Calu3 (cell line): ENCODE data around the gene SNX20. TPM values are rescaled to one million over a fixed set of nuclear protein-coding genes. Genes with fewer than 3 reads are reported as not detected.

ENCODE experiments used
- BruUV-seq: library from RNA; stranded (reverse); fragments of 400-500 nt; replicated peaks from 2 replicates; lab custom pipeline; 2021; lab: Mats Ljungman, UMichigan
- CTCF ChIA-PET: fragments of 300-600 bp; sonication (Branson Sonifier 250); formaldehyde crosslinking; loops from one replicate; lab custom pipeline; 2022; ENCODE audit warnings: antibody characterized with exemption; lab: Charles Lee
- DNase-seq: peaks from one replicate; pipeline ENCODE4 v3.0.0; 2022
- H3K27ac Mint-ChIP-seq: one replicate; pipeline ENCODE4 v1.8.0; 2022; ENCODE audit warnings: mixed read lengths; ENCODE audit not compliant: unreplicated experiment
- H3K27me3 Mint-ChIP-seq: one replicate; pipeline ENCODE4 v1.8.0; 2022; ENCODE audit warnings: mixed read lengths; ENCODE audit not compliant: unreplicated experiment
- H3K36me3 Mint-ChIP-seq: one replicate; pipeline ENCODE4 v1.8.0; 2022; ENCODE audit warnings: mild to moderate bottlenecking, moderate library complexity, mixed read lengths; ENCODE audit not compliant: insufficient read depth, unreplicated experiment
- H3K4me1 Mint-ChIP-seq: one replicate; pipeline ENCODE4 v1.8.0; 2022; ENCODE audit warnings: mild to moderate bottlenecking, low read depth, mixed read lengths; ENCODE audit not compliant: unreplicated experiment
- H3K4me3 Mint-ChIP-seq: one replicate; pipeline ENCODE4 v1.8.0; 2022; ENCODE audit warnings: mild to moderate bottlenecking, low read depth, moderate library complexity, mixed read lengths; ENCODE audit not compliant: unreplicated experiment
- H3K9me3 Mint-ChIP-seq: one replicate; pipeline ENCODE4 v1.8.0; 2022; ENCODE audit warnings: low read depth, mixed read lengths; ENCODE audit not compliant: unreplicated experiment
- CTCF ChIP-seq: fragments of 200-600 bp; IDR thresholded peaks from one replicate; pipeline ENCODE4 v1.8.0; 2022; ENCODE audit warnings: antibody characterized with exemption; ENCODE audit not compliant: unreplicated experiment
- intact Hi-C: fragments of 100-400 bp; cut with micrococcal nuclease; formaldehyde crosslinking; loops from one replicate; pipeline ENCODE4 v1.10.0; 2022; ENCODE audit not compliant: unreplicated experiment
- total RNA-seq: library from RNA; stranded (reverse); gene quantifications from 2 replicates; pipeline ENCODE4 v1.2.3, GENCODE V29; 2022

Gene SNX20
- total RNA-seq, 1 experiment from 2014 or later, result not detected

- BruUV-seq, result no TSS peak
- no peak for DNase-seq
- intact Hi-C loops, result no loop called here
- Mint-ChIP-seq H3K36me3 (no peaks in the 10 kb centered on the region), H3K9me3 (no peaks in the 10 kb centered on the region), H3K27me3 (peaks cover 42% of the 10 kb centered on the region), H3K4me3 (peak overlapping the region; percentile 39), H3K27ac (no peak overlapping the region), H3K4me1 (peaks cover 28% of the 10 kb centered on the region)
- TF ChIP-seq CTCF, result no peak
- CTCF ChIA-PET, result interaction anchor here (0.9 to 1.2 kb wide), 2 partner anchors 25 to 52 kb away, joined by 3 to 4 read pairs; no protein-coding TSS in a partner anchor
Measured at GRCh38 chr16:50694206-50694605, 13.1 kb upstream of the SNX20 start.

- no peaks in the 10 kb centered on the region for H3K36me3 Mint-ChIP-seq
- DNase-seq, result peak; percentile 32
- H3K27me3 Mint-ChIP-seq, result peaks cover 51% of the 10 kb centered on the region
- no TSS peak for BruUV-seq
- CTCF ChIA-PET, result no interaction called here
- H3K27ac Mint-ChIP-seq, result peak within 1 kb of the TSS; percentile 6
- intact Hi-C loops, result no loop called here
- H3K4me3 Mint-ChIP-seq, result peak within 1 kb of the TSS; percentile 63
- H3K4me1 Mint-ChIP-seq, result peaks cover 26% of the 10 kb centered on the region
- H3K9me3 Mint-ChIP-seq, result no peaks in the 10 kb centered on the region
- no peak for TF ChIP-seq CTCF
Measured at GRCh38 chr16:50692999-50693781, 12.1 kb upstream of the SNX20 start, which contains the start of gene NOD2. Gene NOD2 (plus strand): TSS chr16:50693606. CDS start chr16:50699496, 5,890 bp downstream.

GRCh38 chr16:50692644-50692998 lies 11.5 kb upstream of the SNX20 start:
- Mint-ChIP-seq H3K4me1 (peaks cover 20% of the 10 kb centered on the region), H3K27me3 (peaks cover 53% of the 10 kb centered on the region), H3K4me3 (peak overlapping the region; percentile 63), H3K9me3 (no peaks in the 10 kb centered on the region), H3K36me3 (no peaks in the 10 kb centered on the region), H3K27ac (peak overlapping the region; percentile 6)
- no peak for DNase-seq
- TF ChIP-seq CTCF, result no peak
- BruUV-seq, result no TSS peak
- CTCF ChIA-PET, result no interaction called here
- intact Hi-C loops, result no loop called here

- no TSS peak for BruUV-seq
- H3K36me3 Mint-ChIP-seq, result no peaks in the 10 kb centered on the region
- no peak for DNase-seq
- H3K4me3 Mint-ChIP-seq, result no peak overlapping the region
- peaks cover 76% of the 10 kb centered on the region for H3K27me3 Mint-ChIP-seq
- H3K27ac Mint-ChIP-seq, result no peak overlapping the region
- peaks cover 4% of the 10 kb centered on the region for H3K4me1 Mint-ChIP-seq
- CTCF ChIA-PET, result no interaction called here
- intact Hi-C loops, result no loop called here
- no peaks in the 10 kb centered on the region for H3K9me3 Mint-ChIP-seq
- no peak for TF ChIP-seq CTCF
Measured at GRCh38 chr16:50690177-50690576, 9.1 kb upstream of the SNX20 start.
